HepG2 (cell line): ENCODE data around the gene ARFGEF3. TPM values are rescaled to one million over a fixed set of nuclear protein-coding genes. Genes with fewer than 3 reads are reported as not detected.
A peak's percentile ranks its signal among the peaks of the same experiment; 100 is the strongest.

Experiments used
- ARNTL ChIP-seq: sonication (generic); formaldehyde crosslinking; IDR thresholded peaks from 2 replicates; pipeline ENCODE4 v1.4.0; 2020; ENCODE audit warnings: mild to moderate bottlenecking, missing genetic modification reagents
- CREB3 ChIP-seq: sonication (generic); formaldehyde crosslinking; IDR thresholded peaks from 2 replicates; pipeline ENCODE4 v1.5.0; 2020; ENCODE audit warnings: missing genetic modification reagents
- FOXM1 ChIP-seq: sonication (generic); formaldehyde crosslinking; IDR thresholded peaks from 2 replicates; pipeline ENCODE4 v1.5.0; 2020; ENCODE audit warnings: missing genetic modification reagents
- GABPB1 ChIP-seq: IDR thresholded peaks from 2 replicates; pipeline ENCODE4 v1.6.1; 2016; ENCODE audit warnings: mild to moderate bottlenecking, missing genetic modification reagents, moderate library complexity, missing compliant biosample characterization
- HOXA9 ChIP-seq: sonication (generic); formaldehyde crosslinking; IDR thresholded peaks from 2 replicates; pipeline ENCODE4 v1.8.1; 2022; ENCODE audit warnings: missing genetic modification reagents, mild to moderate bottlenecking, moderate library complexity, borderline replicate concordance
- KAT2B ChIP-seq: fragments of 150-350 bp; IDR thresholded peaks from 2 replicates; pipeline ENCODE4 v1.6.1; 2014; ENCODE audit warnings: low read depth, low read length, borderline replicate concordance
- PATZ1 ChIP-seq: sonication (generic); formaldehyde crosslinking; IDR thresholded peaks from 2 replicates; pipeline ENCODE4 v1.4.0; 2020; ENCODE audit warnings: missing genetic modification reagents
- SIX4 ChIP-seq: sonication (generic); formaldehyde crosslinking; IDR thresholded peaks from 2 replicates; pipeline ENCODE4 v1.4.0; 2020; ENCODE audit warnings: missing genetic modification reagents
- SKIL ChIP-seq: sonication (generic); formaldehyde crosslinking; IDR thresholded peaks from 2 replicates; pipeline ENCODE4 v1.8.0; 2022; ENCODE audit warnings: missing genetic modification reagents, mild to moderate bottlenecking, moderate library complexity, borderline replicate concordance
- TOE1 ChIP-seq: sonication (generic); formaldehyde crosslinking; IDR thresholded peaks from 2 replicates; pipeline ENCODE4 v1.4.0; 2020; ENCODE audit warnings: mild to moderate bottlenecking, missing genetic modification reagents
- ZBTB14 ChIP-seq: sonication (generic); formaldehyde crosslinking; IDR thresholded peaks from 2 replicates; pipeline ENCODE4 v1.4.0; 2020; ENCODE audit warnings: missing genetic modification reagents
- ZNF256 ChIP-seq: sonication (generic); formaldehyde crosslinking; conservative IDR thresholded peaks from 2 replicates; pipeline ENCODE4 v1.4.0; 2020; ENCODE audit warnings: missing genetic modification reagents
- ZNF382 ChIP-seq: sonication (generic); formaldehyde crosslinking; IDR thresholded peaks from 2 replicates; pipeline ENCODE4 v1.5.0; 2020; ENCODE audit warnings: missing genetic modification reagents, mild to moderate bottlenecking, borderline replicate concordance
- ZNF432 ChIP-seq: sonication (generic); formaldehyde crosslinking; IDR thresholded peaks from 2 replicates; pipeline ENCODE4 v1.5.0; 2020; ENCODE audit warnings: missing genetic modification reagents, mild to moderate bottlenecking, borderline replicate concordance
- ZNF441 ChIP-seq: sonication (generic); formaldehyde crosslinking; IDR thresholded peaks from 2 replicates; pipeline ENCODE4 v1.7.0; 2021; ENCODE audit warnings: missing genetic modification reagents, borderline replicate concordance
- ZNF646 ChIP-seq: sonication (generic); formaldehyde crosslinking; IDR thresholded peaks from 2 replicates; pipeline ENCODE4 v1.9.0; 2021; ENCODE audit warnings: mild to moderate bottlenecking, missing genetic modification reagents
- ZNF776 ChIP-seq: sonication (generic); formaldehyde crosslinking; IDR thresholded peaks from 2 replicates; pipeline ENCODE4 v1.4.0; 2020; ENCODE audit warnings: mild to moderate bottlenecking, missing genetic modification reagents
- ZSCAN22 ChIP-seq: sonication (generic); formaldehyde crosslinking; IDR thresholded peaks from 2 replicates; pipeline ENCODE4 v1.4.0; 2020; ENCODE audit warnings: mild to moderate bottlenecking, missing genetic modification reagents
- polyA plus RNA-seq, 8 experiments: library from polyadenylated mRNA; depleted of rRNA in 3 of 8; stranded (reverse) in 7 of 8; unstranded in 1 of 8; fragments of >200 nt; fragmentation: Illumina TruSeq in 4 of 8; extraction: Trizol in 4 of 8; gene quantifications; 2 replicates each; pipeline versions ENCODE4 v1.2.1 to v1.2.3, GENCODE V29; 2011 to 2016; ENCODE audit warnings: low read depth in 4 of 8, missing spikeins in 1 of 8, mixed read lengths in 1 of 8; ENCODE audit not compliant: insufficient read depth in 1 of 8
- total RNA-seq, 5 experiments: library from RNA; depleted of rRNA; stranded (reverse); fragments of >200 nt; fragmentation: Illumina TruSeq; extraction: Trizol; gene quantifications; 2 replicates each; pipeline ENCODE4 v1.2.3, GENCODE V29; 2016; ENCODE audit warnings: low read depth in 1 of 5

Gene ARFGEF3
- total and polyA plus RNA-seq, 2 of the 13 experiments (the other 11 are each of a cell fraction or from before 2014, with no cell fraction given): 0.60 to 2.6 TPM

- TF ChIP-seq ZNF646 (CRISPR knock-in tag) (no peak), KAT2B (no peak), TOE1 (CRISPR knock-in tag) (no peak), ZSCAN22 (CRISPR knock-in tag) (no peak), FOXM1 (no peak), HOXA9 (CRISPR knock-in tag) (no peak), GABPB1 (no peak), ZNF776 (CRISPR knock-in tag) (no peak), SIX4 (no peak), ZNF382 (CRISPR knock-in tag) (no peak), SKIL (CRISPR knock-in tag) (no peak), ZNF256 (CRISPR knock-in tag) (no peak), ZNF441 (no peak), ZNF432 (no peak), PATZ1 (CRISPR knock-in tag) (peak; percentile 28; the same call in 1 of the 2 replicates), ZBTB14 (CRISPR knock-in tag) (no peak), CREB3 (no peak), ARNTL (no peak)
These were observed 95.9 kb downstream of the ARFGEF3 start (continued) for GRCh38 chr6:138257638-138258040.
